HepG2 (cell line): ENCODE measurements around the gene AKTIP. TPM values are rescaled to one million over a fixed set of nuclear protein-coding genes. Genes with fewer than 3 reads are reported as not detected.

Source experiments
- AGO2 ChIP-seq: fragments of 200-400 bp; formaldehyde crosslinking; optimal IDR thresholded peaks from 2 replicates; pipeline ENCODE3; 2017; ENCODE audit warnings: mild to moderate bottlenecking, low read depth, low read length, moderate library complexity
- ARNTL ChIP-seq: sonication (generic); formaldehyde crosslinking; IDR thresholded peaks from 2 replicates; pipeline ENCODE4 v1.4.0; 2020; ENCODE audit warnings: mild to moderate bottlenecking, missing genetic modification reagents
- CHD4 ChIP-seq: fragments of 200-600 bp; sonication (generic); IDR thresholded peaks from 2 replicates; pipeline ENCODE4 v1.7.0; 2017; ENCODE audit warnings: mild to moderate bottlenecking, low read length, borderline replicate concordance
- ELF1 ChIP-seq: sonication (generic); formaldehyde crosslinking; IDR thresholded peaks from 2 replicates; pipeline ENCODE4 v1.4.0; 2020; ENCODE audit warnings: missing genetic modification reagents
- GATA4 ChIP-seq: sonication (generic); IDR thresholded peaks from 2 replicates; pipeline ENCODE4 v1.6.1; 2016; ENCODE audit warnings: antibody characterized with exemption, low read depth, borderline replicate concordance
- HHEX ChIP-seq: IDR thresholded peaks from 2 replicates; pipeline ENCODE4 v1.6.1; 2016; ENCODE audit warnings: control low read depth
- HOXA7 ChIP-seq: sonication (generic); formaldehyde crosslinking; IDR thresholded peaks from 2 replicates; pipeline ENCODE4 v1.8.1; 2022; ENCODE audit warnings: mild to moderate bottlenecking, missing genetic modification reagents, moderate library complexity
- NCOA2 ChIP-seq: sonication (generic); formaldehyde crosslinking; IDR thresholded peaks from 2 replicates; pipeline ENCODE4 v1.8.0; 2022; ENCODE audit warnings: inconsistent platforms
- NKX3-1 ChIP-seq: sonication (generic); formaldehyde crosslinking; IDR thresholded peaks from 2 replicates; pipeline ENCODE4 v1.5.0; 2020; ENCODE audit warnings: missing genetic modification reagents
- PPARG ChIP-seq: conservative IDR thresholded peaks from 2 replicates; pipeline ENCODE4 v1.6.1; 2016; ENCODE audit warnings: missing biosample characterization, missing genetic modification reagents
- PTBP1 ChIP-seq: fragments of 200-400 bp; formaldehyde crosslinking; IDR thresholded peaks from 2 replicates; pipeline ENCODE4 v1.6.1; 2018; ENCODE audit warnings: low read length, low read depth; ENCODE audit not compliant: poor library complexity, severe bottlenecking
- RCOR2 ChIP-seq: IDR thresholded peaks from 2 replicates; pipeline ENCODE4 v1.6.1; 2016; ENCODE audit warnings: missing biosample characterization, missing genetic modification reagents
- SMARCE1 ChIP-seq: fragments of 450-650 bp; IDR thresholded peaks from 2 replicates; pipeline ENCODE4 v1.6.1; 2017; ENCODE audit warnings: borderline replicate concordance
- SPEN ChIP-seq: sonication (generic); formaldehyde crosslinking; IDR thresholded peaks from 2 replicates; pipeline ENCODE4 v1.5.1; 2020; ENCODE audit warnings: low read depth, mild to moderate bottlenecking, missing genetic modification reagents
- SRSF9 ChIP-seq: fragments of 200-400 bp; formaldehyde crosslinking; IDR thresholded peaks from 2 replicates; pipeline ENCODE4 v1.6.1; 2018; ENCODE audit warnings: borderline replicate concordance, mild to moderate bottlenecking, low read depth, low read length; ENCODE audit not compliant: insufficient read depth, poor library complexity, severe bottlenecking
- TOPORS ChIP-seq: sonication (generic); formaldehyde crosslinking; IDR thresholded peaks from 2 replicates; pipeline ENCODE4 v1.8.0; 2023; ENCODE audit warnings: mild to moderate bottlenecking, missing genetic modification reagents
- XRCC5 ChIP-seq: fragments of 200-400 bp; formaldehyde crosslinking; optimal IDR thresholded peaks from 2 replicates; pipeline ENCODE3; 2017; ENCODE audit warnings: mild to moderate bottlenecking, low read length
- ZBTB21 ChIP-seq: sonication (generic); formaldehyde crosslinking; IDR thresholded peaks from 2 replicates; pipeline ENCODE4 v1.4.0; 2020; ENCODE audit warnings: missing genetic modification reagents
- ZMYM3 ChIP-seq: sonication (generic); formaldehyde crosslinking; IDR thresholded peaks from 2 replicates; pipeline ENCODE4 v1.5.1; 2020; ENCODE audit warnings: mild to moderate bottlenecking, missing genetic modification reagents
- ZNF20 ChIP-seq: sonication (generic); formaldehyde crosslinking; IDR thresholded peaks from 2 replicates; pipeline ENCODE4 v1.4.0; 2020; ENCODE audit warnings: mild to moderate bottlenecking, moderate library complexity, missing genetic modification reagents
- ZNF24 ChIP-seq: fragments of 450-650 bp; IDR thresholded peaks from 2 replicates; pipeline ENCODE4 v1.6.1; 2017; ENCODE audit warnings: antibody characterized with exemption, mild to moderate bottlenecking
- ZNF362 ChIP-seq: sonication (generic); formaldehyde crosslinking; IDR thresholded peaks from 2 replicates; pipeline ENCODE4 v1.4.0; 2020; ENCODE audit warnings: missing genetic modification reagents, mild to moderate bottlenecking, borderline replicate concordance
- ZNF383 ChIP-seq: sonication (generic); formaldehyde crosslinking; IDR thresholded peaks from 2 replicates; pipeline ENCODE4 v1.4.0; 2020; ENCODE audit warnings: missing genetic modification reagents, mild to moderate bottlenecking, borderline replicate concordance
- ZNF75D ChIP-seq: sonication (generic); formaldehyde crosslinking; IDR thresholded peaks from 2 replicates; pipeline ENCODE4 v1.8.1; 2023; ENCODE audit warnings: missing genetic modification reagents, mild to moderate bottlenecking, borderline replicate concordance
- polyA plus RNA-seq, 8 experiments: library from polyadenylated mRNA; depleted of rRNA in 3 of 8; stranded (reverse) in 7 of 8; unstranded in 1 of 8; fragments of >200 nt; fragmentation: Illumina TruSeq in 4 of 8; extraction: Trizol in 4 of 8; gene quantifications; 2 replicates each; pipeline versions ENCODE4 v1.2.1 to v1.2.3, GENCODE V29; 2011 to 2016; ENCODE audit warnings: low read depth in 4 of 8, missing spikeins in 1 of 8, mixed read lengths in 1 of 8; ENCODE audit not compliant: insufficient read depth in 1 of 8
- total RNA-seq, 5 experiments: library from RNA; depleted of rRNA; stranded (reverse); fragments of >200 nt; fragmentation: Illumina TruSeq; extraction: Trizol; gene quantifications; 2 replicates each; pipeline ENCODE4 v1.2.3, GENCODE V29; 2016; ENCODE audit warnings: low read depth in 1 of 5
- TF ChIP-seq, protein P1 (sequence below): sonication (generic); formaldehyde crosslinking; IDR thresholded peaks from 2 replicates; pipeline ENCODE4 v1.4.0; 2020; ENCODE audit warnings: low read depth, mild to moderate bottlenecking, missing genetic modification reagents
- TF ChIP-seq, protein P2 (sequence below): sonication (generic); formaldehyde crosslinking; IDR thresholded peaks from 2 replicates; pipeline ENCODE4 v1.4.0; 2020; ENCODE audit warnings: missing genetic modification reagents, borderline replicate concordance
- TF ChIP-seq, protein P3 (sequence below): IDR thresholded peaks from 2 replicates; pipeline ENCODE4 v1.6.1; 2016; ENCODE audit warnings: missing compliant biosample characterization, missing genetic modification reagents, borderline replicate concordance

AKTIP gene
- total and polyA plus RNA-seq, 2 of the 13 experiments (the other 11 are each of a cell fraction or from before 2014, with no cell fraction given) = 28.8 to 49.0 TPM

DNA sequence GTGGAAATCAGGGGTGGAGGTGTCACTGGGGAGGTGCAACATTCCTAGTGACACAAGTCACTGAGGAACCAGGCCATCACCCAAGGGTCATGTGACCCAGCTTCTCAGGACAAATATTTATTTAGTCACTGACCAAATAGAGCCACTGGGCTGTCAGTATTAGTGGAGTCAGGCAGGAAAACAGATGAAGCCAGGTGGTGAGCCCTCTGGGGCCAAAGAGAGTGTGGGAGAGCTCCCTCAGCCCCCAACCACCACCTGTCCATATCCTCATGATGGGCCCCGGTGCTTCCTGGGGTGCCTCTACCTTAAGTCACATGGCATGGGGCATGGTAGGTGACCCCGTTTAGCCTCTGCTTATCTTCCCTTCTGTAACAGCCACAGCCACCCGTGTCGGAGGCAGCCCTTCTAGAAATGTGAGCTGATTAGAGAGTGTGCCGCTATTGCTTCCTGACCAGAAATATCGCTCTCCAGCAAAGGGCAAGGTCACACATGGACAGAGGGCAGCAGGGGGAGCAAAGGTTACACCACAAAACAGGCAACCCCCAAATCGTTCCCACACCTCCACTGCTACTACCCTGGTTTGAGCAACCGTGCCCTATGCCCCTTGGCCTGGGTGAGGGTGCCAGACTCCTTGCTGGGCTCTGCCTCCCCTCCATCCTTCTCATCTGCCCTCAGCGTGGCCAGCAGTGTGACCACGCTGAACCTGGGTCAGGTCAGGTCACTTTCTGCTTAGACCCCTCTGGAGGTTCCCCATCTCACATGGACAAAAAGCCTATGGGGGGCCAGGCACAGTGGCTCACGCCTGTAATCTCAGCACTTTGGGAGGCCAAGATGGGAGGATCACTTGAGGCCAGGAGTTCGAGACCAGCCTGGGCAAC, 8.6 kb upstream of the AKTIP start (continued):
- TF ChIP-seq ZNF362 (CRISPR knock-in tag) = peak; percentile 44; the same call in 1 of the 2 replicates
- no peak; the same call in 1 of the 2 replicates for TF ChIP-seq NKX3-1 (CRISPR knock-in tag)
- TF ChIP-seq SMARCE1 = no peak
- peak; percentile 78 for TF ChIP-seq NCOA2 (CRISPR knock-in tag)
- TF ChIP-seq ZNF24 = no peak
- peak; percentile 85; the same call in 1 of the 2 replicates for TF ChIP-seq SPEN
- TF ChIP-seq CHD4 = no peak; the same call in 1 of the 2 replicates
- TF ChIP-seq SRSF9 = no peak
- peak; percentile 67 for TF ChIP-seq PPARG
- no peak for TF ChIP-seq PTBP1
- no peak for TF ChIP-seq ZBTB21
- peak; percentile 77; the same call in 1 of the 2 replicates for TF ChIP-seq RCOR2 (CRISPR knock-in tag)
- TF ChIP-seq GATA4 = peak; percentile 62; the same call in 1 of the 2 replicates
- no peak for TF ChIP-seq ELF1 (CRISPR knock-in tag)
- TF ChIP-seq ZNF20 = no peak
- no peak for TF ChIP-seq XRCC5
- TF ChIP-seq ZNF75D (CRISPR knock-in tag) = no peak
- TF ChIP-seq ZNF383 (CRISPR knock-in tag) = no peak
- peak; percentile 73; the same call in 1 of the 2 replicates for TF ChIP-seq TOPORS
- TF ChIP-seq, protein P1, sequence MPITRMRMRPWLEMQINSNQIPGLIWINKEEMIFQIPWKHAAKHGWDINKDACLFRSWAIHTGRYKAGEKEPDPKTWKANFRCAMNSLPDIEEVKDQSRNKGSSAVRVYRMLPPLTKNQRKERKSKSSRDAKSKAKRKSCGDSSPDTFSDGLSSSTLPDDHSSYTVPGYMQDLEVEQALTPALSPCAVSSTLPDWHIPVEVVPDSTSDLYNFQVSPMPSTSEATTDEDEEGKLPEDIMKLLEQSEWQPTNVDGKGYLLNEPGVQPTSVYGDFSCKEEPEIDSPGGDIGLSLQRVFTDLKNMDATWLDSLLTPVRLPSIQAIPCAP = no peak
- no peak for TF ChIP-seq HOXA7 (CRISPR knock-in tag)
- peak; percentile 80; the same call in 1 of the 2 replicates for TF ChIP-seq HHEX (CRISPR knock-in tag)
- TF ChIP-seq, protein P2, sequence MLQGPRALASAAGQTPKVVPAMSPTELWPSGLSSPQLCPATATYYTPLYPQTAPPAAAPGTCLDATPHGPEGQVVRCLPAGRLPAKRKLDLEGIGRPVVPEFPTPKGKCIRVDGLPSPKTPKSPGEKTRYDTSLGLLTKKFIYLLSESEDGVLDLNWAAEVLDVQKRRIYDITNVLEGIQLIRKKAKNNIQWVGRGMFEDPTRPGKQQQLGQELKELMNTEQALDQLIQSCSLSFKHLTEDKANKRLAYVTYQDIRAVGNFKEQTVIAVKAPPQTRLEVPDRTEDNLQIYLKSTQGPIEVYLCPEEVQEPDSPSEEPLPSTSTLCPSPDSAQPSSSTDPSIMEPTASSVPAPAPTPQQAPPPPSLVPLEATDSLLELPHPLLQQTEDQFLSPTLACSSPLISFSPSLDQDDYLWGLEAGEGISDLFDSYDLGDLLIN (CRISPR knock-in tag) = no peak; the same call in 1 of the 2 replicates
- peak; percentile 94 for TF ChIP-seq ARNTL
- TF ChIP-seq, protein P3, sequence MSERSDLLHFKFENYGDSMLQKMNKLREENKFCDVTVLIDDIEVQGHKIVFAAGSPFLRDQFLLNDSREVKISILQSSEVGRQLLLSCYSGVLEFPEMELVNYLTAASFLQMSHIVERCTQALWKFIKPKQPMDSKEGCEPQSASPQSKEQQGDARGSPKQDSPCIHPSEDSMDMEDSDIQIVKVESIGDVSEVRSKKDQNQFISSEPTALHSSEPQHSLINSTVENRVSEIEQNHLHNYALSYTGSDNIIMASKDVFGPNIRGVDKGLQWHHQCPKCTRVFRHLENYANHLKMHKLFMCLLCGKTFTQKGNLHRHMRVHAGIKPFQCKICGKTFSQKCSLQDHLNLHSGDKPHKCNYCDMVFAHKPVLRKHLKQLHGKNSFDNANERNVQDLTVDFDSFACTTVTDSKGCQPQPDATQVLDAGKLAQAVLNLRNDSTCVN (CRISPR knock-in tag) = peak; percentile 67; the same call in 1 of the 2 replicates
- no peak for TF ChIP-seq AGO2
- peak; percentile 80 for TF ChIP-seq ZMYM3 (CRISPR knock-in tag)
